GM12878 (cell line): ENCODE results near the gene MCC. TPM values are rescaled to one million over a fixed set of nuclear protein-coding genes. Genes with fewer than 3 reads are reported as not detected.

Source experiments
- ATAC-seq: fragments of 200-7000 bp; cut with Tn5 transposase; 3 replicates; pipeline ENCODE4 v1.9.1; 2020; ENCODE audit warnings: mild to moderate bottlenecking, moderate library complexity
- BruUV-seq: library from RNA; stranded (reverse); fragments of 400-500 nt; replicated peaks from 2 replicates; lab custom pipeline; 2021; lab: Mats Ljungman, UMichigan
- CTCF ChIA-PET: fragments of 300-600 bp; sonication (Branson Sonifier 250); formaldehyde crosslinking; extraction: SDS; loops from one replicate; lab custom pipeline; 2021; ENCODE audit warnings: inconsistent platforms; lab: Yijun Ruan, JAX
- POLR2A ChIA-PET: fragments of 350-600 bp; formaldehyde crosslinking; extraction: SDS; loops from one replicate; lab custom pipeline; 2021; ENCODE audit warnings: inconsistent platforms; lab: Charles Lee
- RAD21 ChIA-PET: fragments of 300-600 bp; sonication (Branson Sonifier 250); formaldehyde crosslinking; loops from one replicate; lab custom pipeline; 2023; ENCODE audit warnings: antibody characterized with exemption; ENCODE audit not compliant: unreplicated experiment; lab: Charles Lee
- SMC1A ChIA-PET: fragments of 300-600 bp; sonication (Branson Sonifier 250); formaldehyde crosslinking; loops from one replicate; lab custom pipeline; 2023; ENCODE audit not compliant: unreplicated experiment, uncharacterized antibody; lab: Charles Lee
- DNase-seq: peaks from one replicate; pipeline ENCODE4 v3.0.0-alpha.2; 2011; ENCODE audit warnings: low read depth, low spot score
- FAIRE-seq: peaks from 3 replicates; lab custom pipeline; 2011; peaks lifted over from hg19 to GRCh38; lab: Jason Lieb, UNC
- H2AFZ ChIP-seq: 2 replicates; pipeline ENCODE4 v1.6.0; 2011; ENCODE audit warnings: low read depth, low read length, control low read depth; ENCODE audit not compliant: control insufficient read depth
- H3K27ac ChIP-seq: 2 replicates; pipeline ENCODE4 v1.5.1; 2011; ENCODE audit warnings: control low read depth; ENCODE audit not compliant: control insufficient read depth, insufficient read depth
- H3K27me3 ChIP-seq, 2 experiments: replicated peaks in 1 of 2; 2 replicates each; pipeline versions ENCODE4 v1.6.0 to v1.6.1; 2011; ENCODE audit warnings: low read length in 1 of 2; ENCODE audit not compliant: control insufficient read depth in 2 of 2, insufficient read depth in 2 of 2
- H3K36me3 ChIP-seq, 2 experiments: 2 replicates each; pipeline ENCODE4 v1.5.1; 2011; ENCODE audit warnings: low read length in 1 of 2; ENCODE audit not compliant: control insufficient read depth in 2 of 2, insufficient read depth in 2 of 2
- H3K4me1 ChIP-seq: 2 replicates; pipeline ENCODE4 v1.6.1; 2011; ENCODE audit warnings: mild to moderate bottlenecking, low read length, moderate library complexity, mixed read lengths; ENCODE audit not compliant: control insufficient read depth, insufficient read depth
- H3K4me2 ChIP-seq: 2 replicates; pipeline ENCODE4 v1.6.0; 2011; ENCODE audit warnings: control low read depth; ENCODE audit not compliant: control insufficient read depth, insufficient read depth
- H3K4me3 ChIP-seq: fragments of 200-600 bp; sonication (generic); 2 replicates; pipeline ENCODE4 v1.5.1; 2016
- H3K79me2 ChIP-seq: 2 replicates; pipeline ENCODE4 v1.6.0; 2011; ENCODE audit warnings: low read length; ENCODE audit not compliant: control insufficient read depth, insufficient read depth
- H3K9ac ChIP-seq: 2 replicates; pipeline ENCODE4 v1.8.0; 2011; ENCODE audit warnings: low read length, control low read depth, mixed read lengths; ENCODE audit not compliant: control insufficient read depth, insufficient read depth
- H3K9me3 ChIP-seq: replicated peaks from 3 replicates; pipeline ENCODE4 v1.5.1; 2011; ENCODE audit warnings: mild to moderate bottlenecking, low read length; ENCODE audit not compliant: control insufficient read depth, insufficient read depth
- H4K20me1 ChIP-seq: 2 replicates; pipeline ENCODE4 v1.6.0; 2011; ENCODE audit not compliant: control insufficient read depth, insufficient read depth
- HDGF ChIP-seq: fragments of 450-650 bp; IDR thresholded peaks from 2 replicates; pipeline ENCODE4 v1.6.1; 2016; ENCODE audit warnings: antibody characterized with exemption
- STAT3 ChIP-seq: IDR thresholded peaks from 2 replicates; pipeline ENCODE4 v1.6.1; 2011; ENCODE audit warnings: low read depth, low read length, improper control_type of control experiment
- TBL1XR1 ChIP-seq: IDR thresholded peaks from 2 replicates; pipeline ENCODE4 v1.6.1; 2012; ENCODE audit warnings: low read depth, low read length, improper control_type of control experiment
- YBX1 ChIP-seq: fragments of 450-650 bp; IDR thresholded peaks from 2 replicates; pipeline ENCODE4 v1.6.1; 2016; ENCODE audit warnings: antibody characterized with exemption
- ZNF384 ChIP-seq: IDR thresholded peaks from 2 replicates; pipeline ENCODE4 v1.6.1; 2012; ENCODE audit warnings: low read depth, mild to moderate bottlenecking, low read length, improper control_type of control experiment, borderline replicate concordance
- WGBS: methylation state at CpG from one replicate; pipeline ENCODE4 v1.1.6; 2016; ENCODE audit warnings: low lambda C conversion rate; ENCODE audit not compliant: insufficient replicate concordance, insufficient coverage; ENCODE audit errors: missing lambda C conversion rate; 5-methylcytosine and 5-hydroxymethylcytosine counted together
- in situ Hi-C: fragments of 300-500 bp; cut with MboI; formaldehyde crosslinking; loops from 9 replicates; pipeline ENCODE4 v1.14.3; 2018; ENCODE audit warnings: mixed read lengths
- intact Hi-C: fragments of 100-400 bp; cut with micrococcal nuclease; formaldehyde crosslinking; loops from one replicate; pipeline ENCODE4 v1.14.2; 2022; ENCODE audit not compliant: unreplicated experiment
- polyA plus RNA-seq, 11 experiments: library from polyadenylated mRNA; depleted of rRNA in 4 of 11; unstranded in 6 of 11; stranded (reverse) in 5 of 11; fragments of >200 nt; fragmentation: Nextera tagmentation in 4 of 11; fragmentation: Illumina TruSeq in 1 of 11; extraction: Ambion mirVana in 4 of 11; extraction: Trizol in 1 of 11; gene quantifications; 1 replicate in 1 of 11; 2 replicates in 10 of 11; pipeline versions ENCODE4 v1.2.1 to v1.2.3, GENCODE V29; 2011 to 2016; ENCODE audit warnings: inconsistent platforms in 2 of 11, missing spikeins in 2 of 11, low read depth in 1 of 11
- total RNA-seq, 4 experiments: library from RNA; depleted of rRNA in 3 of 4; stranded (reverse); fragments of >200 nt in 3 of 4; fragmentation: Illumina TruSeq in 1 of 4; extraction: Trizol in 1 of 4; gene quantifications; 2 replicates each; pipeline versions ENCODE4 v1.2.1 to v1.2.3, GENCODE V29; 2013 to 2021
- TF ChIP-seq, protein P1 (sequence below): fragments of 450-650 bp; formaldehyde crosslinking; IDR thresholded peaks from 2 replicates; pipeline ENCODE4 v1.4.0; 2022; ENCODE audit warnings: mild to moderate bottlenecking, moderate library complexity
- TF ChIP-seq, protein P2 (sequence below): fragments of 450-650 bp; IDR thresholded peaks from 2 replicates; pipeline ENCODE4 v1.6.1; 2017; ENCODE audit warnings: mild to moderate bottlenecking

Gene MCC
- total and polyA plus RNA-seq, 10 of the 15 experiments (the other 5 are each of a cell fraction or from before 2014, with no cell fraction given), result 0.03 to 0.86 (median 0.16) TPM

DNA sequence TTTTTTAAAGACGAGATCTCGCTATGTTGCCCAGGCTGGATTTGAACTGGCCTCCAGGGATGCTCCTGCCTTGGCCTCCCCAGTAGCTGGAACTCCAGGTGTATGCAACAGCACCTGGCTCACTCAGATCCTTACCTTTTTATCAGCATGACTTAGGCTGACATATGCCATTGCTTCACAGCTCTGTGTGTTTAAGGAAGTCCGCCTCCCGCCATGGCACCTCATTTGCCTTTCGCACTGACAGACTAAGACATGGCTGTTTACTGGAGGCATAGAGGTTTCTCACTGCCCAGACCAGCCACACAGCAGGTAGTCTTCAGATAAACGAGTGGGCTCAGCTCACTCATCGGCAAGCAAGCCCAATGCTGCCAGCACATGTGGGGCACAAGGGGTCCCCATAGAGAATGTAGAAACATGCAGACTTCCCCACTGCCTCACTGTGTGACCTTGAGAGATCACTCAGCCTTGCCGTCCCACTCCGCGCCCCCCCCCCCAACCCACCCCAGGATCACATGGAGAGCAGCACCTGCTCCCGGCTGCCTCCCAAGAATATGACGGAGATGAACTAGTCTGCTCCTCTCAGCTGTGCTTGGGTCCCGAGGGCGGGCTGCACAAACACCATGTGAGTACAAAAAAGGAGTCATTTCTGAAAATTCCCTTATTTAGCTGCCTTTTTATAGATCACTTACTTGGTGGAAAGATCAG lies 448.9 kb downstream of the MCC start:
- H3K9ac ChIP-seq, result no peak overlapping the region
- 0 out of 4 replicates have a peak, but pooled peaks cover 0 to 2% of the 10 kb centered on the region in 2 experiments for H3K27me3 ChIP-seq
- intact Hi-C loops, result no loop called here
- H4K20me1 ChIP-seq, result no peaks in the 10 kb centered on the region
- 70% methylated on average over 14 of the region's 14 CpGs for WGBS
- BruUV-seq, result no TSS peak
- H3K36me3 ChIP-seq, result no peaks in the 10 kb centered on the region
- ATAC-seq (no peak), DNase-seq (no peak), FAIRE-seq (no peak)
- no peaks in the 10 kb centered on the region for H3K4me1 ChIP-seq
- in situ Hi-C loops, result no loop called here
- ChIA-PET POLR2A (no interaction called here), RAD21 (no interaction called here), SMC1A (interaction anchor here (0.7 kb wide), 1 partner anchor 45 kb away, joined by 4 read pairs; no protein-coding TSS in a partner anchor), CTCF (interaction anchor here (1.8 kb wide), 1 partner anchor 43 kb away, joined by 9 read pairs; no protein-coding TSS in a partner anchor)
- no peaks in the 10 kb centered on the region for H3K9me3 ChIP-seq
- no peak for TF ChIP-seq YBX1
- no peak for TF ChIP-seq TBL1XR1
- TF ChIP-seq, protein P1, sequence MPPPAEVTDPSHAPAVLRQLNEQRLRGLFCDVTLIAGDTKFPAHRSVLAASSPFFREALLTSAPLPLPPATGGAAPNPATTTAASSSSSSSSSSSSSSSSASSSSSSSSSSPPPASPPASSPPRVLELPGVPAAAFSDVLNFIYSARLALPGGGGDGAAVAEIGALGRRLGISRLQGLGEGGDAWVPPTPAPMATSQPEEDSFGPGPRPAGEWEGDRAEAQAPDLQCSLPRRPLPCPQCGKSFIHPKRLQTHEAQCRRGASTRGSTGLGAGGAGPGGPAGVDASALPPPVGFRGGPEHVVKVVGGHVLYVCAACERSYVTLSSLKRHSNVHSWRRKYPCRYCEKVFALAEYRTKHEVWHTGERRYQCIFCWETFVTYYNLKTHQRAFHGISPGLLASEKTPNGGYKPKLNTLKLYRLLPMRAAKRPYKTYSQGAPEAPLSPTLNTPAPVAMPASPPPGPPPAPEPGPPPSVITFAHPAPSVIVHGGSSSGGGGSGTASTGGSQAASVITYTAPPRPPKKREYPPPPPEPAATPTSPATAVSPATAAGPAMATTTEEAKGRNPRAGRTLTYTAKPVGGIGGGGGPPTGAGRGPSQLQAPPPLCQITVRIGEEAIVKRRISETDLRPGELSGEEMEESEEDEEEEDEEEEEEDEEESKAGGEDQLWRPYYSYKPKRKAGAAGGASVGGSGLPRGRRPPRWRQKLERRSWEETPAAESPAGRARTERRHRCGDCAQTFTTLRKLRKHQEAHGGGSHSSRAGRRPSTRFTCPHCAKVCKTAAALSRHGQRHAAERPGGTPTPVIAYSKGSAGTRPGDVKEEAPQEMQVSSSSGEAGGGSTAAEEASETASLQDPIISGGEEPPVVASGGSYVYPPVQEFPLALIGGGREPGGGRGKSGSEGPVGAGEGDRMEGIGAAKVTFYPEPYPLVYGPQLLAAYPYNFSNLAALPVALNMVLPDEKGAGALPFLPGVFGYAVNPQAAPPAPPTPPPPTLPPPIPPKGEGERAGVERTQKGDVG (CRISPR knock-in tag), result no peak
- no peak for TF ChIP-seq ZNF384
- TF ChIP-seq, protein P2, sequence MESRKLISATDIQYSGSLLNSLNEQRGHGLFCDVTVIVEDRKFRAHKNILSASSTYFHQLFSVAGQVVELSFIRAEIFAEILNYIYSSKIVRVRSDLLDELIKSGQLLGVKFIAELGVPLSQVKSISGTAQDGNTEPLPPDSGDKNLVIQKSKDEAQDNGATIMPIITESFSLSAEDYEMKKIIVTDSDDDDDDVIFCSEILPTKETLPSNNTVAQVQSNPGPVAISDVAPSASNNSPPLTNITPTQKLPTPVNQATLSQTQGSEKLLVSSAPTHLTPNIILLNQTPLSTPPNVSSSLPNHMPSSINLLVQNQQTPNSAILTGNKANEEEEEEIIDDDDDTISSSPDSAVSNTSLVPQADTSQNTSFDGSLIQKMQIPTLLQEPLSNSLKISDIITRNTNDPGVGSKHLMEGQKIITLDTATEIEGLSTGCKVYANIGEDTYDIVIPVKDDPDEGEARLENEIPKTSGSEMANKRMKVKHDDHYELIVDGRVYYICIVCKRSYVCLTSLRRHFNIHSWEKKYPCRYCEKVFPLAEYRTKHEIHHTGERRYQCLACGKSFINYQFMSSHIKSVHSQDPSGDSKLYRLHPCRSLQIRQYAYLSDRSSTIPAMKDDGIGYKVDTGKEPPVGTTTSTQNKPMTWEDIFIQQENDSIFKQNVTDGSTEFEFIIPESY, result no peak
- no peak for TF ChIP-seq HDGF
- no peak for TF ChIP-seq STAT3
- no peak overlapping the region for H3K4me2 ChIP-seq
- no peak overlapping the region for H3K4me3 ChIP-seq
- no peaks in the 10 kb centered on the region for H3K79me2 ChIP-seq
- H3K27ac ChIP-seq, result no peak overlapping the region
- no peak overlapping the region for H2AFZ ChIP-seq
